ENCODE results near the gene SEPTIN5.

The SEPTIN5 gene

DNA sequence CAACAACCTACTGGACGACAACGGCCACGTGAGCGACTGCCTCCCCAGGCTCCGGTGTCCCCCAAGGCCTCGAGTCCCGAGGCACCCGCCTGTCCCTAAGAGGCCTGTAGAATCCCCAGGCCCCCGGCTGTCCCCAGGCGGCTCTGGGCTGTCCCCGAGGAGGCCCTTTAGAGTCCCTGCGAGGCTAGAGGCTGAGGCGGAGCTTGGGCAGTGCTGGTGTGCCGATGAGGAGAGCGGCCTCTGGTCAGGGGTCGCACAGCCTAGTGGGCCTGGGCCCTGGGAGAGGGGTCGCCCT lies 49.9 kb downstream of the SEPTIN5 start:
- Histone ChIP-seq H3K27me3 (ENCODE audit: low read depth, low read length) (no peaks in the 10 kb centered on the region), H3K79me2 (ENCODE audit: low read length) (no peaks in the 10 kb centered on the region), H3K9ac (ENCODE audit: low read length) (no peak overlapping the region), H4K20me1 (ENCODE audit: insufficient read depth, low read length) (no peaks in the 10 kb centered on the region), H3K4me2 (ENCODE audit: low read length) (no peak overlapping the region), H2AFZ (ENCODE audit: low read depth, low read length) (no peak overlapping the region), H3K9me3 (ENCODE audit: insufficient read depth, low read length) (no peaks in the 10 kb centered on the region), H3K4me1 (ENCODE audit: low read length) (no peaks in the 10 kb centered on the region), H3K27ac (ENCODE audit: low read length) (no peak overlapping the region), H3K4me3 (ENCODE audit: low read length) (no peak overlapping the region), H3K36me3 (replicated peaks; ENCODE audit: low read depth, low read length) (no peaks in the 10 kb centered on the region)
- no peak for TF ChIP-seq EZH2phosphoT487 (IDR thresholded peaks at IDR 0.05; ENCODE audit: low read depth)
- TF ChIP-seq, protein P1, sequence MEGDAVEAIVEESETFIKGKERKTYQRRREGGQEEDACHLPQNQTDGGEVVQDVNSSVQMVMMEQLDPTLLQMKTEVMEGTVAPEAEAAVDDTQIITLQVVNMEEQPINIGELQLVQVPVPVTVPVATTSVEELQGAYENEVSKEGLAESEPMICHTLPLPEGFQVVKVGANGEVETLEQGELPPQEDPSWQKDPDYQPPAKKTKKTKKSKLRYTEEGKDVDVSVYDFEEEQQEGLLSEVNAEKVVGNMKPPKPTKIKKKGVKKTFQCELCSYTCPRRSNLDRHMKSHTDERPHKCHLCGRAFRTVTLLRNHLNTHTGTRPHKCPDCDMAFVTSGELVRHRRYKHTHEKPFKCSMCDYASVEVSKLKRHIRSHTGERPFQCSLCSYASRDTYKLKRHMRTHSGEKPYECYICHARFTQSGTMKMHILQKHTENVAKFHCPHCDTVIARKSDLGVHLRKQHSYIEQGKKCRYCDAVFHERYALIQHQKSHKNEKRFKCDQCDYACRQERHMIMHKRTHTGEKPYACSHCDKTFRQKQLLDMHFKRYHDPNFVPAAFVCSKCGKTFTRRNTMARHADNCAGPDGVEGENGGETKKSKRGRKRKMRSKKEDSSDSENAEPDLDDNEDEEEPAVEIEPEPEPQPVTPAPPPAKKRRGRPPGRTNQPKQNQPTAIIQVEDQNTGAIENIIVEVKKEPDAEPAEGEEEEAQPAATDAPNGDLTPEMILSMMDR (IDR thresholded peaks at IDR 0.05; ENCODE audit: low read depth, low read length), result no peak

DNA sequence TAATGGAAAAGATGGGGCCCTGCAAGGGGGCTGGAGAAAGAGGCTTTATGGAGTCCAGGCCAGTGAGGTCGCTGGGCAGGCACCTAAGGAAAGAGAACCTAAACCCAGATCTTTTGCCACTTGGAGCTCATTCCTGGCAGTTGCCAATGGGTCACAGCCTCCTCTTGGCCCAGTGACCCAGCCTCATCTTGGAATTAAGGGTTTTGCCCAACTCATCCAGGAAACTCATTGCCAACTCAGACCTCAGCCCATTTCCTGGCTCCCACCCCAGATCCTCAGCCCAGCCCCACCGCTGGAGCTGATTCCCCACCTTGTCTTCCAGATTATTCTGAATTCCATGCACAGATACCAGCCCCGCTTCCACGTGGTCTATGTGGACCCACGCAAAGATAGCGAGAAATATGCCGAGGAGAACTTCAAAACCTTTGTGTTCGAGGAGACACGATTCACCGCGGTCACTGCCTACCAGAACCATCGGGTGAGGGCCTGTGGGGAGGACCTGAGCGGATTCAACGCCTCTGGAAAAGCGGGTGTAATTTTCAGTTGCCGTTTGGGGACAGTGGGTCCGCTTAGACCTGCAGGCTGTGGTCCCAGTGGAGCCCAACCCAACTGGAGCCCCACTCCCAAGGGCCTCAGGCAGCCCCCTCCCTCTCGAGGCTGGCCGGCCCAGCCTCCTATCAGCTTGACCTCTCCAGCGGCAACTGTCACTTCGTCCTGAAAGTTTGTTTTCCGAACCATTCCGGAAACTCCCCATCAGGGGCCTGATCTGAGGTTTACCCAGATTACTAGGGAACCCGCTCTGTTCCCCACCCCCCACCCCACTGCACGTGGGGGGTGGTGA lies 50.6 kb downstream of the SEPTIN5 start:
- Histone ChIP-seq H3K27ac (ENCODE audit: low read length) (no peak overlapping the region), H3K9ac (ENCODE audit: low read length) (no peak overlapping the region), H3K4me2 (ENCODE audit: low read length) (no peak overlapping the region), H3K36me3 (replicated peaks; ENCODE audit: low read depth, low read length) (no peaks in the 10 kb centered on the region), H3K27me3 (ENCODE audit: low read depth, low read length) (no peaks in the 10 kb centered on the region), H4K20me1 (ENCODE audit: insufficient read depth, low read length) (no peaks in the 10 kb centered on the region), H3K4me3 (ENCODE audit: low read length) (no peak overlapping the region), H2AFZ (ENCODE audit: low read depth, low read length) (no peak overlapping the region), H3K4me1 (ENCODE audit: low read length) (no peaks in the 10 kb centered on the region), H3K9me3 (ENCODE audit: insufficient read depth, low read length) (no peaks in the 10 kb centered on the region), H3K79me2 (ENCODE audit: low read length) (no peaks in the 10 kb centered on the region)
- TF ChIP-seq, protein P1 (IDR thresholded peaks at IDR 0.05; ENCODE audit: low read depth, low read length), result no peak
- TF ChIP-seq EZH2phosphoT487 (IDR thresholded peaks at IDR 0.05; ENCODE audit: low read depth), result no peak

DNA sequence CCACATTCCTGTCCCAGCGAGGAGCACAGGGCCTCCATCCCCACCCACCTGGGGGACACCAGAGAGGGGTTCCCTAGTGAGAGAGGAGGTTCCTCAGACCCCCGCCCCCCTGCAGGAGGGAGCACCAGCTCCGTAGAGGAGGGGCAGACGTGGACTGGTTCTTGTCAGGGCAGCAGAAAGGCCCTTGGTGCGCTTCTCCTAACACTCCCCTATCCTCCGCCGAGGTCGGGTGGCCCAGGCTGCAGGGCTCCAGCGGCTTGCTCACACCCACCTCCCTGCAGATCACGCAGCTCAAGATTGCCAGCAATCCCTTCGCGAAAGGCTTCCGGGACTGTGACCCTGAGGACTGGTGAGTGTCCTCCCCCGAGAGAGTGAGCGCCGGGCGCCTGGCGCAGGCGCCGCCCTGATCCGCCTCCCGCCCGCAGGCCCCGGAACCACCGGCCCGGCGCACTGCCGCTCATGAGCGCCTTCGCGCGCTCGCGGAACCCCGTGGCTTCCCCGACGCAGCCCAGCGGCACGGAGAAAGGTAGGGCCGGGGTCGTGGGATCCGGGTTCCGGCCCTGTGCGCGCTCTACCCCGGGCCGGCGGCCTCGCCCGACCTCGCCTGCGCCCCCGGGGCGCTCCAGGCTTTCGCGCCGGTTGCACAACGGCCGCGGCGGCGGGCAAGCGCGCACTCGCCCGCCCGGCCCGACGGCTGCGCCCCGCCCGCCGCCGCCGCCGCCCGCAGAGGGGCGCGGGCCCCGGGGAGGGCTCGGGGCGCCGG lies 51.4 kb downstream of the SEPTIN5 start:
- Histone ChIP-seq H3K9ac (ENCODE audit: low read length) (no peak overlapping the region), H3K4me2 (ENCODE audit: low read length) (no peak overlapping the region), H3K27ac (ENCODE audit: low read length) (no peak overlapping the region)

DNA sequence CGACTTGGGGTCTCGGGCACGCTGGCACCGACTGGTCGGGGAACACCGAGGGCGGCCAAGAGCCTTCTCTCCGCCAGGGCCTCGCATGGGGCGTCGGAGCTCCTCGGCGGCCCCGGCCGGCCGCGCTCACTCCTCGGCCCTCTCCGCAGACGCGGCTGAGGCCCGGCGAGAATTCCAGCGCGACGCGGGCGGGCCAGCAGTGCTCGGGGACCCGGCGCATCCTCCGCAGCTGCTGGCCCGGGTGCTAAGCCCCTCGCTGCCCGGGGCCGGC lies 51.9 kb downstream of the SEPTIN5 start:
- no peaks in the 10 kb centered on the region for H3K27me3 ChIP-seq (ENCODE audit: low read depth, low read length)

More for the DNA sequence above, 51.4 kb downstream of the SEPTIN5 start:
- H3K4me1 ChIP-seq (ENCODE audit: low read length), result no peaks in the 10 kb centered on the region
- TF ChIP-seq, protein P1 (IDR thresholded peaks at IDR 0.05; ENCODE audit: low read depth, low read length), result no peak
- no peak for TF ChIP-seq EZH2phosphoT487 (IDR thresholded peaks at IDR 0.05; ENCODE audit: low read depth)
- H3K27me3 ChIP-seq (ENCODE audit: low read depth, low read length), result no peaks in the 10 kb centered on the region
- H4K20me1 ChIP-seq (ENCODE audit: insufficient read depth, low read length), result no peaks in the 10 kb centered on the region
- H2AFZ ChIP-seq (ENCODE audit: low read depth, low read length), result no peak overlapping the region
- H3K36me3 ChIP-seq (replicated peaks; ENCODE audit: low read depth, low read length), result no peaks in the 10 kb centered on the region
- H3K79me2 ChIP-seq (ENCODE audit: low read length), result no peaks in the 10 kb centered on the region
- no peaks in the 10 kb centered on the region for H3K9me3 ChIP-seq (ENCODE audit: insufficient read depth, low read length)
- H3K4me3 ChIP-seq (ENCODE audit: low read length), result no peak overlapping the region

More for the DNA sequence above, 51.9 kb downstream of the SEPTIN5 start:
- H3K9me3 ChIP-seq (ENCODE audit: insufficient read depth, low read length), result no peaks in the 10 kb centered on the region
- no peak for TF ChIP-seq EZH2phosphoT487 (IDR thresholded peaks at IDR 0.05; ENCODE audit: low read depth)
- TF ChIP-seq, protein P1 (IDR thresholded peaks at IDR 0.05; ENCODE audit: low read depth, low read length), result no peak
- no peaks in the 10 kb centered on the region for H3K4me1 ChIP-seq (ENCODE audit: low read length)
- no peak overlapping the region for H3K27ac ChIP-seq (ENCODE audit: low read length)
- H3K36me3 ChIP-seq (replicated peaks; ENCODE audit: low read depth, low read length), result no peaks in the 10 kb centered on the region
- H2AFZ ChIP-seq (ENCODE audit: low read depth, low read length), result no peak overlapping the region
- no peaks in the 10 kb centered on the region for H4K20me1 ChIP-seq (ENCODE audit: insufficient read depth, low read length)
- no peak overlapping the region for H3K4me2 ChIP-seq (ENCODE audit: low read length)
- no peak overlapping the region for H3K9ac ChIP-seq (ENCODE audit: low read length)
- H3K79me2 ChIP-seq (ENCODE audit: low read length), result no peaks in the 10 kb centered on the region
- no peak overlapping the region for H3K4me3 ChIP-seq (ENCODE audit: low read length)
